ENCODE results near the gene PIEZO2.
"Not testable (repeated sequence)": the region's sequence is repeated elsewhere in the genome, so short reads cannot be mapped to it uniquely, and the experiment has no call there.

PIEZO2 gene

GRCh38 chr18:10946058-10946457 lies 203.3 kb downstream of the PIEZO2 start:
- no peak overlapping the region for H3K27ac ChIP-seq

GRCh38 chr18:10942998-10943397 lies 206.4 kb downstream of the PIEZO2 start:
- no peak overlapping the region for H3K27ac ChIP-seq
- TF ChIP-seq ZFX (IDR thresholded peaks at IDR 0.05; ENCODE audit: borderline replicate concordance) (no peak), CTCF (IDR thresholded peaks at IDR 0.05) (no peak)

More at GRCh38 chr18:10946058-10946457, 203.3 kb downstream of the PIEZO2 start:
- TF ChIP-seq CTCF (IDR thresholded peaks at IDR 0.05) (no peak), ZFX (IDR thresholded peaks at IDR 0.05; ENCODE audit: borderline replicate concordance) (no peak)

GRCh38 chr18:10939822-10940221 lies 209.5 kb downstream of the PIEZO2 start:
- TF ChIP-seq ZFX (IDR thresholded peaks at IDR 0.05; ENCODE audit: borderline replicate concordance): no peak
- TF ChIP-seq CTCF (IDR thresholded peaks at IDR 0.05): no peak
- no peak overlapping the region for H3K27ac ChIP-seq

GRCh38 chr18:10937743-10938640 lies 211.4 kb downstream of the PIEZO2 start:
- no peak overlapping the region for H3K27ac ChIP-seq
- TF ChIP-seq ZFX (IDR thresholded peaks at IDR 0.05; ENCODE audit: borderline replicate concordance) (no peak), CTCF (IDR thresholded peaks at IDR 0.05) (no peak)

- TF ChIP-seq ZFX (IDR thresholded peaks at IDR 0.05; ENCODE audit: borderline replicate concordance) (no peak), CTCF (IDR thresholded peaks at IDR 0.05) (no peak)
- H3K27ac ChIP-seq: no peak overlapping the region
These were observed 213.0 kb downstream of the PIEZO2 start for GRCh38 chr18:10936176-10937053.

GRCh38 chr18:10935588-10935987 lies 213.8 kb downstream of the PIEZO2 start:
- TF ChIP-seq ZFX (IDR thresholded peaks at IDR 0.05; ENCODE audit: borderline replicate concordance): no peak
- TF ChIP-seq CTCF (IDR thresholded peaks at IDR 0.05): no peak
- no peak overlapping the region for H3K27ac ChIP-seq

- H3K27ac ChIP-seq: not testable (repeated sequence)
These were observed 215.7 kb downstream of the PIEZO2 start for GRCh38 chr18:10933648-10934047.
